K562 (cell line): ENCODE results near the gene APLP1.

ENCODE experiments used
- CTCF ChIP-seq, 3 experiments: IDR thresholded peaks in 2 of 3; conservative IDR thresholded peaks in 1 of 3; 2 replicates each; pipeline ENCODE4 v1.5.1; 2011 to 2012; ENCODE audit warnings: low read length in 3 of 3, mild to moderate bottlenecking in 3 of 3, control low read depth in 2 of 3, improper control_type of control experiment in 1 of 3, inconsistent platforms in 1 of 3, low read depth in 1 of 3, mixed read lengths in 1 of 3, moderate library complexity in 1 of 3; ENCODE audit not compliant: insufficient read depth in 2 of 3
- FOXO4 ChIP-seq: fragments of 450-650 bp; formaldehyde crosslinking; IDR thresholded peaks from 2 replicates; pipeline ENCODE4 v1.4.0; 2020; ENCODE audit warnings: mild to moderate bottlenecking, moderate library complexity
- MEF2A ChIP-seq: IDR thresholded peaks from 2 replicates; pipeline ENCODE4 v1.6.1; 2011; ENCODE audit warnings: low read depth, mild to moderate bottlenecking, low read length, moderate library complexity; ENCODE audit not compliant: control insufficient read depth
- RFX1 ChIP-seq: fragments of 450-650 bp; IDR thresholded peaks from 2 replicates; pipeline ENCODE4 v1.6.1; 2016; ENCODE audit warnings: mild to moderate bottlenecking, moderate library complexity
- TBP ChIP-seq: optimal IDR thresholded peaks from 2 replicates; pipeline ENCODE3; 2011; ENCODE audit warnings: low read depth, low read length, improper control_type of control experiment
- THRA ChIP-seq: fragments of 450-650 bp; IDR thresholded peaks from 2 replicates; pipeline ENCODE4 v1.6.1; 2017; ENCODE audit warnings: mild to moderate bottlenecking, moderate library complexity
- ZKSCAN1 ChIP-seq: fragments of 150-350 bp; IDR thresholded peaks from 2 replicates; pipeline ENCODE4 v1.6.1; 2016; ENCODE audit warnings: low read depth, low read length
- ZNF140 ChIP-seq: fragments of 250-450 bp; sonication (Bioruptor Pico); IDR thresholded peaks from 2 replicates; pipeline ENCODE4 v1.8.0; 2021; ENCODE audit warnings: moderate library complexity, mild to moderate bottlenecking, inconsistent platforms
- ZNF57 ChIP-seq: fragments of 450-650 bp; formaldehyde crosslinking; IDR thresholded peaks from 2 replicates; pipeline ENCODE4 v1.4.0; 2020; ENCODE audit warnings: mild to moderate bottlenecking, moderate library complexity
- ZNF668 ChIP-seq: fragments of 250-450 bp; sonication (Bioruptor Pico); IDR thresholded peaks from 2 replicates; pipeline ENCODE4 v1.8.0; 2022; ENCODE audit warnings: mild to moderate bottlenecking, inconsistent platforms

- no peak for TF ChIP-seq CTCF (IDR thresholded peaks at IDR 0.05 in 2 of 3, conservative IDR thresholded peaks at IDR 0.05 in 1 of 3; ENCODE audit: insufficient read depth in 2 of 3, low read depth in 1 of 3, low read length in 3 of 3)
- TF ChIP-seq THRA, result no peak
- TF ChIP-seq TBP, result no peak
- TF ChIP-seq ZNF140 (CRISPR knock-in tag), result no peak
- TF ChIP-seq ZNF57 (CRISPR knock-in tag), result no peak
- TF ChIP-seq RFX1, result no peak
- TF ChIP-seq FOXO4 (CRISPR knock-in tag), result no peak
- no peak for TF ChIP-seq MEF2A
- TF ChIP-seq ZKSCAN1, result no peak
- TF ChIP-seq ZNF668, result no peak
These were observed 15.2 kb upstream of the APLP1 start for GRCh38 chr19:35853038-35853756.
